ENCODE data around the gene PAXX. TPM values are rescaled to one million over a fixed set of nuclear protein-coding genes. Genes with fewer than 3 reads are reported as not detected.

PAXX gene
- total RNA-seq, 1 donor from 2014 or later: 8.3 TPM

DNA sequence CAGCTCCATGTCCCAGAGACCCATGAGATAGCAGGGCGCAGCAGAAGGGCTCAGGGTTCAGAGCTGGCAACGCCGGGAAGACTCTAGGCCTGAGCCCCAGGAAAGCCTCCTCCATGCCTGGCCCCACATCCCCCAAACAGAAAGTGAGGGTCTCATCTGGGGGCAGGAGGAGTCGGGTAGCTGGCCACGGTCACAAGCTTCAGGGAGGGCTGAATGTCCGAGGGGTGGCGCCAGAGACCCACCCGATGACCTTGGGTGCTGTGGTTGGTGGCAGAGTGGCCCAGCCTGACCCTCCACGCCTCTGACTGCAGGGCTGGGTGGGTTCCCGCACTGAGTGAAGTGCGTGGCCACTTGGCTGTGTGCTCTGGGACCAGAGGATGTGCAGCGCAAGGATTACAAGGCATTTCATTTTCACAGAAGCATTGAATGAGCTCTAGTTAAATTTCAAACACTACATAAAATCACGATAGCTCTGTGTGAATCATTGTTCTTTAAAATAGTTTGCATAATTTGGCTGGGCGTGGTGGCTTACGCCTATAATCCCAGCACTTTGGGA, 44.2 kb upstream of the PAXX start:
- peaks cover 6% of the 10 kb centered on the region for H3K27me3 Mint-ChIP-seq (ENCODE audit: unreplicated experiment)
- peak overlapping the region; percentile 62 for H3K4me3 Mint-ChIP-seq (ENCODE audit: unreplicated experiment)
- no peaks in the 10 kb centered on the region for H3K9me3 Mint-ChIP-seq (ENCODE audit: unreplicated experiment)
- no peak overlapping the region for H3K27ac Mint-ChIP-seq (ENCODE audit: unreplicated experiment)
- no peaks in the 10 kb centered on the region for H3K4me1 Mint-ChIP-seq (ENCODE audit: unreplicated experiment)
- no peaks in the 10 kb centered on the region for H3K36me3 Mint-ChIP-seq (ENCODE audit: low read depth, unreplicated experiment)
- TF ChIP-seq, protein P1, sequence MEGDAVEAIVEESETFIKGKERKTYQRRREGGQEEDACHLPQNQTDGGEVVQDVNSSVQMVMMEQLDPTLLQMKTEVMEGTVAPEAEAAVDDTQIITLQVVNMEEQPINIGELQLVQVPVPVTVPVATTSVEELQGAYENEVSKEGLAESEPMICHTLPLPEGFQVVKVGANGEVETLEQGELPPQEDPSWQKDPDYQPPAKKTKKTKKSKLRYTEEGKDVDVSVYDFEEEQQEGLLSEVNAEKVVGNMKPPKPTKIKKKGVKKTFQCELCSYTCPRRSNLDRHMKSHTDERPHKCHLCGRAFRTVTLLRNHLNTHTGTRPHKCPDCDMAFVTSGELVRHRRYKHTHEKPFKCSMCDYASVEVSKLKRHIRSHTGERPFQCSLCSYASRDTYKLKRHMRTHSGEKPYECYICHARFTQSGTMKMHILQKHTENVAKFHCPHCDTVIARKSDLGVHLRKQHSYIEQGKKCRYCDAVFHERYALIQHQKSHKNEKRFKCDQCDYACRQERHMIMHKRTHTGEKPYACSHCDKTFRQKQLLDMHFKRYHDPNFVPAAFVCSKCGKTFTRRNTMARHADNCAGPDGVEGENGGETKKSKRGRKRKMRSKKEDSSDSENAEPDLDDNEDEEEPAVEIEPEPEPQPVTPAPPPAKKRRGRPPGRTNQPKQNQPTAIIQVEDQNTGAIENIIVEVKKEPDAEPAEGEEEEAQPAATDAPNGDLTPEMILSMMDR (IDR thresholded peaks at IDR 0.05; ENCODE audit: unreplicated experiment): no peak
- DNase-seq (ENCODE audit: low spot score): peak; percentile 52

DNA sequence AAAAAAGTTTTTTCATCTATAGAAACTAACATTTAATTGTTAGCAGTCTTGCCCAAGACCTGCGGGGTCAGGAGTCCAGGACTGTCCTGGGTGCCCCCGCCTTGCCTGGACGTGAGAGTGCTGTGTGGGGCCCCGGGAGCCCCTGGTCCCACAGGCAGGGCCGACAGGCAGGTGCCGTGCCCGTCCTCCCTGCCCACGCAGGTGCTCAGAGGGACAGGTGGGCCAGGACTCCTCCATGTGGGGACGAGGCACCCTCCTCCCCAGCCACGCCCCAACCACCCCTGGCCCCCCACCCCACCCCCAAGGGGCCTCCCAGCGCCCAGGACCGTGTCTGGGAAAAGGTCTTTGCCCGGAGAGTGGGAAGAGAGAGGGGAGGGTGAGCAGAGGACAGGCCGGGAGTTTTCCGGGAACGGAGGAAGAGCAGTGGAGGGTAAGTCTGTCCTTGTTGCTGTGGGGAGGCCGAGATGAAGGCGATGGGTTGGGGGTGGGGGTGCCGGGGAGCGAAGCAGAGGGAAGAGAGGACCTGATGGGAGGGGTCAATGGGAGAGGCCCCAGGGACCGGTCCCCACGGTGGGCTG, 42.9 kb upstream of the PAXX start:
- no peak for DNase-seq (ENCODE audit: low spot score)
- H3K36me3 Mint-ChIP-seq (ENCODE audit: low read depth, unreplicated experiment): no peaks in the 10 kb centered on the region
- H3K9me3 Mint-ChIP-seq (ENCODE audit: unreplicated experiment): no peaks in the 10 kb centered on the region
- H3K27me3 Mint-ChIP-seq (ENCODE audit: unreplicated experiment): peaks cover 6% of the 10 kb centered on the region
- H3K4me1 Mint-ChIP-seq (ENCODE audit: unreplicated experiment): no peaks in the 10 kb centered on the region
- no peak overlapping the region for H3K27ac Mint-ChIP-seq (ENCODE audit: unreplicated experiment)
- H3K4me3 Mint-ChIP-seq (ENCODE audit: unreplicated experiment): no peak overlapping the region
- TF ChIP-seq, protein P1 (IDR thresholded peaks at IDR 0.05; ENCODE audit: unreplicated experiment): no peak

DNA sequence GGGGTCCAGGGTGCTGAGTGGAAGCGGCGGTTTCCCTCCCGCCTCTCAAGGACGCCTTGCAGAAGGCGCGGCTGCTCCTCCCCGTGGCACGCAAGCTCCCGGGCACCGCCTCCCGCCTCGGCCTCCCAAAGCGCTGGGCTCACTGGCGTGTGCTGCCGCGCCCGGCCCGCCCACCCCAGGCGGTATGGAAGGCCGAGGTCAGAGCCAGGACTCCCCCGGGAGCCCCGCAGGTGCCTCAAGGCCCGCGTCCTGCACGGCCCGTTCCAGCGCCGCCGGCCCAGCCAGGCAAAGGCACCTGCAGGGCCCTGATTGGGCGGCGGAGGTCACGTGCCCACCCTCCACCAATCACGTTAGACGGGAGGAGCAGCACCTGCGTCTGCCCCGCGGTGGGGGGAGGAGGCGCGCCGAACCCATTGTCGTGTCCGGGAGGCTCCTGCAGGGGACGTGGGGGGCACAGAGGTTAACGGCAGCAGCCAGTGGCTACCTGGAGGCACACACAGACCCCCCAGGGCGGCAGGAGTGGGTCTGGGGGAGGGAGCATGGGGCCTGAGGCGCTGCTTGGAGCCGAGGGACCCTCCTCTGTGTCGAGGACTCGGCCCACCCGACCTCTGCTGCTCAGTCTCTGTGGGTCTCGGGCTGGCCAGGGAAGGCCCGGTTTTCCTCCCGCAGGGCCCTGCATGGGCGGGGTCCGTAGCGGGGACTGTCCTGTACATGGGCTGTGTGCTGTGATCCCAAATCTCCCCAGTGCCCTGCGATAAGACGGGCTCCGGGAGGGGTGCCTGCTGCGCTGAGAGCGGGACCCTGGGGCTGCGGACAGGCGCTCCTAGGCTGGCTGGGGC, 42.2 kb upstream of the PAXX start:
- DNase-seq (ENCODE audit: low spot score): peak; percentile 89
- H3K4me1 Mint-ChIP-seq (ENCODE audit: unreplicated experiment): no peaks in the 10 kb centered on the region
- TF ChIP-seq, protein P1 (IDR thresholded peaks at IDR 0.05; ENCODE audit: unreplicated experiment): no peak
- H3K4me3 Mint-ChIP-seq (ENCODE audit: unreplicated experiment): peak overlapping the region; percentile 76
- no peaks in the 10 kb centered on the region for H3K9me3 Mint-ChIP-seq (ENCODE audit: unreplicated experiment)
- no peaks in the 10 kb centered on the region for H3K36me3 Mint-ChIP-seq (ENCODE audit: low read depth, unreplicated experiment)
- H3K27ac Mint-ChIP-seq (ENCODE audit: unreplicated experiment): no peak overlapping the region
- H3K27me3 Mint-ChIP-seq (ENCODE audit: unreplicated experiment): peaks cover 4% of the 10 kb centered on the region

DNA sequence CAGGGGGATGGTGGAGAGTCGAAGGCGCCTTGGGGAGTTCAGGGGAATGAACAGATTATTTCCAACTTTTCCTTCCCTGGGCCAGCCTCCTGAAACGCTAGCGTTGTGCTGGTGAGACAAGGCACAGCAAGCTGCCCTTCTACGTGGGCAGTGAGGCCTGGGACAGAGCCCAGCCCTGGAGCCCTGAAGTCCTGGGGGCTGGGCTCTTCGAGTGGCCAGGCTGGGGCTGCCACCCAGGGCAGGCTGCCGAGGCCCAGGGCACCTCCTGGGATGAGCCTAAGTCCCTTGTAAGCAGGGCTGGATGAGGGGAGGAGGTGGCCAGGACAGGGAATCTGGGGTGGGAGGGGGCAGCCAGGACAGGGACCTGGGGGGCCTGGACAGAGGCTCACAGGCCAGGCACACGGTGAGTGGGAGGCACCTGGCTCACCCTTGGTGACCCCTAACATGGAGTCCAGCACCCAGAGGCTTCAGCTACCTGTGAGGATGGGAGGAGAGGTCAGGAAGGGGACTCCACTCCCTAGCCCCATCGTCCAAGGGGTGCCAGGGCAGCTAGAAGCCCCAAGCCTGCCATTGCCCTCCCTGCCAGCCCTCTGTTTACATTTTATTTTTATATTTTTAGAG, 41.5 kb upstream of the PAXX start:
- Mint-ChIP-seq H3K9me3 (ENCODE audit: unreplicated experiment) (no peaks in the 10 kb centered on the region), H3K27me3 (ENCODE audit: unreplicated experiment) (peaks cover 4% of the 10 kb centered on the region), H3K4me3 (ENCODE audit: unreplicated experiment) (peak overlapping the region; percentile 76), H3K27ac (ENCODE audit: unreplicated experiment) (no peak overlapping the region), H3K4me1 (ENCODE audit: unreplicated experiment) (no peaks in the 10 kb centered on the region), H3K36me3 (ENCODE audit: low read depth, unreplicated experiment) (no peaks in the 10 kb centered on the region)
- no peak for DNase-seq (ENCODE audit: low spot score)
- TF ChIP-seq, protein P1 (IDR thresholded peaks at IDR 0.05; ENCODE audit: unreplicated experiment): no peak

All from endothelial cell (in vitro differentiated cells).